Effector CD8-positive, alpha-beta T cell (primary cell): ENCODE data around the gene YOD1.

Experiments used
- DNase-seq: peaks from one replicate; lab custom pipeline; 2025; lab: John Stamatoyannopoulos, UW

YOD1 gene

DNA sequence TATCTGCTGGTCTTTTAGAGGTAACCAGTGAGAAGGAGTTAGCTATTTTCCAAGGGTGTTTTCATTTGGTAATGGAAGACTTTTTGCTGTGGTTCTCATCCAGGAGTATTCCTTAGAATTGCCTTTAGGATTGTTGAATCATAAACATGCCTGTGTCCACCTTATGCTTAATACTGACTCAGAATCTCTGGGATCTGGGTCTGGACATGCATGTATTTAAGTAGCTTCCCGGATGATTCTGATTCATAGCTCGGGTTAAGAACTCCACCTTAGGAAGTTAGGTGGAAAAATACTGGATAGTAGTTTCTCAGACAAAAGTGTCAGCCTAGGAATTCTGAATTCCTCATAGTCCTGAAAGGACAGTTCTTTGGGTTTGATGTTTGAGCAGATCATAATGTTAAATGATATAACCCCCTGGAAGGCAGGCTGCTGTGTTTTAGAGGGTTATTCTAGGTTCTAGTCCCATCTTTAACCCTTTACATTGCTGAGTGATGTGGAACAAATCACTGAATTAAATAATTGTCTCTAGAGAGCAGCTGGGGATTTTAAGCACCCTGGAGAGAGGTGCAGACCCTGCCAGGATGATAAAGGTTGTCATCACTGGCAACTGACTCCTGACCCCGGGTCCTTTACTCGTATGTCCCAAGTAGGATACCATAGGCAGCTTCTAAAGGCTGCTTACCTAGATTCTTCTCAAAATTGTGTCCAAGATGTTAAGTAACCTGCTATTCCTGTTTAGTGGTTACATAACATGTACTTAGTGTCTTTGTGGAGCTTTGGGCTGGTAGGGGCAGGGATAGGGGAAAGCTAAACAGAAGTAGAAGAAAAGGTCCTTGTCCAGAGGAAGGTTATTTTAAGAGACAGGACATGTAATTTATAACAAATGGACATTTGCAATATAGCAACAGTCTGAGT, 23.2 kb upstream of the YOD1 start:
- no peak for DNase-seq

DNA sequence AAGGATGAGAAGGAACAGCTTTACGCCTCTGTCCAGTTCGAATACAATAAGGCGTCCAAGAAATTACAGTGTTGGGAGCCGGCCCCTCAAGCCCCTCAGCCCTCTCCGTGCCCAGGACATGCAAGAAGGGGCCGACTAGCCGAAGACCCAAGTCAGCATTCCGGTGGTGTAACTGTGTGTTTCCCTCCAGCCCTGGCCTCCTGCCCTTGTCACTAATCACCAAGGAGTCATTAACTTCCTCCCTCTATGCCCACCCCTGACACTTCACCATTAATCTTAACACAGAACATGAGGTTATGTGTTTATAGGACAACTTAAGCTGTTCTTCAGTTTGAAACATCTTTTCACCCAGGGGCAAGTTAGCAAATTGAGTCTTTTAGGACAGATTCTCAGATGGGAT, 21.2 kb upstream of the YOD1 start:
- no peak for DNase-seq

DNA sequence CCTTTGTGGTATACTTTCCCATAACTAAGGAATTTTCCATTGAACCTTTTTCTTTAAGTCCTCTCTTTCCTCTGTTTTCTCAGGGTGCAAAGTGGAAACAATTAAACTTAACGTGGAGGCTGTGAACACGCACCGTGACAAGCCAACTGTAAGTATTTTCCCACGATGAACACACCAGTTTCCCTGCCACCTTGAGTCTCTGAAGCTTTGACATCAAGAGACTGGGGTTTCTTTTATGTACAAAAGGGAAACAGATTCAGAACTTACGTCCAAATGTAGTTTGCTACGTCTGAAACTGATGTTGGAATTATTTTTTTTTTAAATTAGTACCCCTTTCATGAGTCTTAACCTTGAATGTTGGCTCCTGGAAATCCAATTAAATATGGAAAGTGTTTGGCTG, 20.4 kb upstream of the YOD1 start:
- DNase-seq, result peak; percentile 4

DNA sequence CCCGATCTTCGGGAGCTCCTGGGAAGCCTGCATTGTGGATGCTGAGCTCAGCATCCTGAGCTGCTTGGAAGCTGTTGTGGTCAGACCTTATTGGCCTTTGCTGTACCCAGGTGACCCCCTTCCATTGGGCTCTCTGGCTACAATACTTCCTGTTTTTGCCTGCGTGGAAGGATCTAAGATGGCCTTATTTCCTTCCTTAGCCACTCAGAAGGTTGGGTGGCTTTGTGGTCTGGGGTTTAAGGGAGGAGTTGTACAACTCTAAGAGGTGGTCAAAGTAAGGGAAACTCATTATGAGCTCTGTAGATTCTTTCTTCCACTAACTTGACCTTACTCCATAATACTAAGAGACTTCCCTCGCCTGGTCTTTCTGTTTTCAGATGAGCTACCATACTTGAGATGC, 19.8 kb upstream of the YOD1 start:
- DNase-seq, result no peak

DNA sequence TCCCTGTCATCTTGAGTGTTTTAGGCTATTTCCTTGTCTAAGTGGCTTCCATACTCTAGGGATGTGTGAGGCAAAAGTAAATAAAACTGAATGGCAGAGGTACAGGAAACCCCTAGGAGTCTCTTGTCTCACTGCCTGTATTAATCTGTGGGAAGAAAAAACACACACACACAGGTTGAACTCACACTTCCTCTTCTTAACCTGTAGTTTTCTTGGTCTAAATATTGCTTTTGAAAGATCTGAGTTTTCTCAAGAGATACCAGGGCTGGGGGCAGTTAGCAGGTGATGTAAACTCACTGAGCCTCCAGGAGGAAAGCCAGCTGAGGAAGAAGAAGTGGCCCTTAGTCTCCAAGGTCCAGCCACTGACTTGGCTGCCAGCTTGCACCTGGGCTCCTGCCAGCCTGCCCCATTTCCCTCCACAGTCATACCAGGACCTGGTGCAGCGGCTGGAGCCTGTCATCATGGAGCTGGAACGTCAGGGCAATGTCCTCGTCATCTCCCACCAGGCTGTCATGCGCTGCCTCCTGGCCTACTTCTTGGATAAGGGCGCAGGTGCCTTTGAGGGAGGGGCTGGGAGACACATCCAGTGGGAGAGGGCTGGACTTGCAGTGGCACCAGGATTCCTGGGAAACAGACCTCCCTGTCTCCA, 19.0 kb upstream of the YOD1 start:
- DNase-seq, result no peak

DNA sequence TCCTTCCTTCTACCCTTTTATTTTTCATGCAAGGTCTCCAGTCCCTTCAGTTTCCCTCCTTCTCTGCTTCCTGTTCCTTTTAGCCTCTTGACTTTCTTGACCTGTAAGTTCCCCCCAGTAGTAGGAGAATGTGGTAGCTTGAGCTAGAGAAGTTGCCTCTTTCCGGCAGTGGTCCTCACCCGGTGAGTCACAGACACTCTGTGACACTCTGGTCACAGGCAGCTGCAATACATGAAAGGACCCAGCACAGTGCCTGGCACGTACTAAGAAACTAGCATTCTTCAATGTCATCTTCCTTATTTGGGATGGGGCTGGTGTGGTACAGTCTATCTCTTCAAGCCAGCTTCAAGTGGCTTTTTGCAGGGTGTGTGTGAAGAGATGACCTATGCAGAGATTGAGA, 18.1 kb upstream of the YOD1 start:
- DNase-seq, result no peak

DNA sequence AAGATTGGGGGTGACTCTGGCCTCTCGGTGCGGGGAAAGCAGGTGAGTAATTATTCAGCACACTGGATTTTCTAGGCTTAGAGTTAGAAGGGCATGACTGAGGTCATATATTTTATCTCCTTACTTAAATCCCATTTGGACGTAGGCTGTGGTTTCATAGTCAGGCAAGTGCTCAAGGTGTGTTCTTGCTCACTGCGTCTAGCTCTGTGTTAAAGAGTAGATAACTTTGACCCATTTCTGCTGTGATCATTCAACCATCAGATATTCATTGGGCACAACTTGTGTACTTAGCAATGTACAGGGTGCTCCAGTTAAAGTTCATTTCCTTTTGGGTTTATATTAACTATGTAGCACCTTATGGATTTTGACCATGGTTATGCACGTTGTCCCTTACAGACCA, 16.7 kb upstream of the YOD1 start:
- no peak for DNase-seq

DNA sequence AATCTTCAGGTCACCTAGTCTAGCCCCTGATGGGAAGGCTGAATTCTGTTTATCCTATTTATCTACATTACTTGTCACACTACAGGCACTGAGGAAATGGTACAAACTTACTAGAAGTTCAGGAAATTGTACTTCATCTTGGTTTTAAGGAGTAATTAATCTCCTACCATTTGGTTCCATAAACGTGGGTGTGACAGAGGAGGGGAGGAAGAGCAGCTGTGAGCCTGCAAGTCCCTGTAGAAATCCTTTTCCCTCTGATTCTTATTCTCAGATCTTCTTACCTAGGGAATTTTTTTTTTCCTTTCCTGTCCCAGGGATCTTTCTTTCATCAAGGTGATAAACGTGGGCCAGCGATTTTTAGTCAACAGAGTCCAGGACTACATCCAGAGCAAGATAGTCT, 16.2 kb upstream of the YOD1 start:
- no peak for DNase-seq

DNA sequence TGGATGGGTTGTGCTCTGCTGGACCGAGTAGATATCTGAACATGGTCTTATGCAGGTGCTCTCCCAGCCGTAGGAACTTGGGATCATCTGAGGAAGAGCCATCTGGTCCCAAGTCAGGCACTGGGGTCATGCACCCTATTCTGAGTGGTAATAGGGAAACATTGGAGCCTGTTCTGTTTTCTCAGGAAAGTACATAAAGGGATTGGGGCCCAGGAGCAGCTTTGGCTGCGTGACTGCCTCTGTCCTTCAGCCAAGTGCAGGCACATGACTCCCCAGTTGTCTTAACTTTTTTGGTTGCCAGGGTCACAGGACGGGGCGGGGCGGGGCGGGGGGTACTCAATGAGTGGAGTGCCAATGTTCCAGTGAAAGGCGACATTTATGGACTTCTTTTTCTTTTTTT, 13.6 kb upstream of the YOD1 start:
- no peak for DNase-seq

DNA sequence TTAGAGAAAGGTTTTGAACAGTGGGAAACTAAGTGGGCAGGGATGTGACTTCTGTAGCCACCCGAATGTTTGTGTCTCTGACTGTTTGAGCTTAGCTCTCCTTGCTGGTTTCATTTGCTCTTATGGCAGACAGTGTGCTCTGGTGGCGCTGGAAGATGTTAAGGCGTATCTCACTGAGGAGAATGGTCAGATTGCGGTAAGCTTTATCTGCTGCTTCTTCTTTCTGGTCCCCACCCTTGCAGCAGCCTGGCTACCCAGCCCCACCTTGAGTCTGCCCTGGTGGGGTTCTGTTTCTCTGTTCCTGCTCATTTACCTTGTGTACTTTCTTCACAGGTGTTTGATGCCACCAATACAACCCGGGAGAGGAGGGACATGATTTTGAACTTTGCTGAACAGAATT, 12.0 kb upstream of the YOD1 start:
- DNase-seq, result no peak

DNA sequence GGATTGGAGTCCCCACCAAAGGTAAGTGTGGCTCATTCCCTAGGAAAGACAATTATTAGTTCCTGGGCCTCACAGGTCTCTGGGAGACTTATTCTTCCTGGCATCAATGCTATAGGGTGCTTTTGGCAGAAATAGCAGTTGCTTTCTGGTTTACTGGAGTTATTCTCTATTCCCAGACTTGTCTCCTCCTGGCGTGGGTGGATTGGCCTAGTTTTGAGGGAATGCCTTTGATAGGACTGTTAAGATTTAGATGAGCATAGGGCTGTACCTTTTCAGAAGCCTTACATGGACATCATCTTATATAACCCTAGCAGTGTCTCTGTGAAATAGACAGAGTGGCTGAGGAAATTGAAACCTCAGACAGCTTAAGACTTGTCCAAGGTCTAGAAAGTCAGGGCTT, 11.1 kb upstream of the YOD1 start:
- DNase-seq, result no peak

DNA sequence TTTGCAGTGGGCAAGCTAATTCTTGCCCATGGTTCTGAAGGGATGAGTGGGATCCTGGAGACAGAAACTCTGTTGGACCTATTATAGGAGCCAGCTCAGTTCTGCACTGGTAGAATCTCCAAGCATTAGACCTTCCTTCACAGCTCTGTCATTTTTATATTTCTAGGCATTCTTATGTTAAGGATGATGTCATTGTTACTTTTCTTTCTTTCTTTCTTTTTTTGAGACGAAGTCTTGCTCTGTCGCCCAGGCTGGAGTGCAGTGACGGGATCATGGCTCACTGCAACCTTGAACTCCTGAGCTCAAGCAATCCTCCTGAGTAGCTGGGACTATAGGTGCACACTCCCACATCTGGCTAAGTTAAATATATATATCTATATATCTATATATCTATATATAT, 9.6 kb upstream of the YOD1 start:
- no peak for DNase-seq

DNA sequence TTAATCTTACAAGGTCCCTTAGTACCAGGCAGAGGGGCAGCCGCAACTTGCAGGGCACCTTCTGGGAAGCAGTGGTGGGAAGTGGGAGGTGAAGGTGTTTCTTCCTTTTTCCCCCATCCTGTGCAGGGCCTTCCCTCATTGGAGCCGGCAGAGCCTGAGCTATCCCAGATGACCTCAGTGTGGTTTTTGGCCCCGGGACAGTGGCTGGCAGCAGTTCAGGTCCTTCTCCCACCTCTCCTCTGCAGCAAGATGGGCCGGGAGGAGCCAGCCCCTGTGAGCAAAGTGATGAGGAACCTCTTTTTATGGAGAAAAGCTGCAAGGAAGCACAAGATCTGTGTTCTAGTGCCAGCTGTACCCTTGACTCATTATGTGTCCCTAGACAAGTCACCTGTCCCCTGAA, 8.9 kb upstream of the YOD1 start:
- no peak for DNase-seq

DNA sequence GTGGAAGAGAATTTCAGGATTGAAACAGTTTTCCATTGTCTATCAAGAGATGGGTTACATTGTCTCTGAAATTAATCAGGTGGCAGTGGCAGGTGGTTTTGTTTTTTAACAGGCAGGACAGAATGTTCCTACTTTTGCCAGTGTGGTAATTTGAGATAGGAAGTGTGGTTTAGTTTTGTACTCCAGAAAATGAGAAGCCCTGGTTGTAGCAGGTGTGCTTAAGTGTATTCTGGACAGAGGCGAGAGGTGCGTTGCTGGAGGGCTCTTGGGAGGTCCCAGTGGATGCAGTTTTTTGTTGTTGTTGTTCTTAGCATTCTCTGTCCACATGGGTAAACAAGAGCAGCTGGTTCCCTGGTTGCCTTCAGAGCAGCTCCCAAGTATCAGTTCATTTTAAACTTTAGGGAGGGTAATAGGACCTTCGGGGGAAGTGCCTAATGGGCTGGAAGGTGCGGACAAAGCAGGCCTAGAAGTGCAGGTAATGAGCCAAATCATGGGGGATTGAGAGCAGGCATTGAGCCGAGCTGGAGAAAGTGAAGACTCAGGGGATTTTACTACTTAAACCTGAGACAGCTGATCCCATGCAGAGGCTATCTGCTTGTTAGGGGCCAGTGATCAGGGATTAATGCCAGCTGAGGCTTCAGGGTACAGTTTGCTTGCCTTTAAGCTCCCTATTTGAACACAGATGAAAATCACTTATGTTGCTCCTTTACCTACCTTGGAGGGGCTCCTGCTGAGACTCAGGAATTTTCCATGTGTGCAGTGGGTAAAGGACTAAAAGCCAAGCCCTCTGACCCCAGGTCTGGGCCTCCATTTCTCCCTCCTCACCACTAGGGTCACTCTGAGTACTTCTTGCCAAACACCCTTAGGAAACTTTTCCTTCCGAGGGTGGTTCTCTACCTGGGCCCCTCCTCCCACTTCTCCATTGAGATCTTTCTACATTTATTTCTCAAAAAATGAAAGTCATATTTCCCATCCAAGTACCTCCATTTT, 8.2 kb upstream of the YOD1 start:
- DNase-seq, result no peak

DNA sequence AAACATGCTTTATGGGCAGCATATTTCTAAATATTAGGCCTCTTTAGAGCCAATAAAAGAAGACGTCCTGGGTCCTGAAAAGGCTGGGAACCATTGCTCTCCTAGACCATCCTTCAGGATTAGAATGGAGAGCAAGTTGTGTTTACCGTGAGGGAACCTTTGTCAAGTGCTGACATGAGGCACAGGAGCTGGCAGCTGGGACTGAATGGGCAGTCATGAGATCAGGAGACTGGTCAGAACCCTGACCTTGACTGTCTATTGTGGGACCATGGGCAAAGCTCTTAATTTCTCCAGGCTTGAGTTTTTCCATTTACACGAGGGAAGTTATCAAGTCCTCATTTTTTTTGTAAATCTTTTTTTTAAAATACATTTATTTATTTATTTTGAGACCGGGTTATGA, 7.2 kb upstream of the YOD1 start:
- DNase-seq, result no peak

DNA sequence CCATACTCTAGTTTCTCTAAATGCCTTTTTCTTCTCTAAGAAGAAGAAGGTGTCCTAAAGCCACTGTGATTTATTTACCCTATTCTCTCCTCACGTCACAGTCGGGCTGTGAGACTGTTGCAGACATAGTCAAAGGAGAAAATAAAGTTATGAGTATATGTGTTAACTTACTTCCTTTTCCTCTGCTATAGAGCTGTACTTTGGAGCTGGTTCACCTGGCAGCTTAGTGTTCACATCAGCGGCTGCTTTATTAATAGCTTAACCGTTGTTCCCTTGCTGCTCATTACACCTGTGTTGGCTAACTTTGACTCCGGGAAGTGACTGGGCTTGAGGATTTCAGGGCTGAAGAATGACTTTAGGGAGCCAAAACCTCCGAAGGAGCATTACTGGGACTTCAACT, 5.7 kb upstream of the YOD1 start:
- no peak for DNase-seq

DNA sequence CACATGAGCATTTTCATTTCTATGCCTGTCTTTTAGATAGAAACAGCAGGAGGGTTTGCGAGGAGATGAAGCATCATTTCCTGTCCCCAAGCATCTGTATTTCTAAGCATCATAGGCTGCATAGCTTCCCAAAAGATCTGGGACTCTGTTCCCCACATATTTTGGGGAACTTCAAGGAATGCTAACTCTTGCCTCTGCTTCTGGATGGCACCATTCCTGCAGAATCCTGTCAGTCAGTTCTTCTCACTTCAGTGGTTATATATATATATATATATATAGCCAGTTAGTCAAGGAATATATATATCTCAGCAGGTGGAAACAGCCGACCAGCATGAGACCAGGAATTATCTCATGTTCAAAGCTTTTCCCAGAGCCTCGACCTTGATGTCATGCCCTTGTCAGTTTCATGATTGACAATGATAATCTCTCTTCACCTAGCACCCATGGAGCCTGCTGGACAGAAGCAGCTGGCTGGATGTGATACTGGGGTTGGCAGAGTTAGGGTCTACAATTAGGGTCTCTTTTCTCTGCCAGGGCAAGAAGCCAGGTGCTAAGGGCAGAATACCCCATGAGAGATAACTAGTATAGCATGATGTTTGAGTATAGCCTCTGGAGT, 4.5 kb upstream of the YOD1 start:
- DNase-seq, result no peak

DNA sequence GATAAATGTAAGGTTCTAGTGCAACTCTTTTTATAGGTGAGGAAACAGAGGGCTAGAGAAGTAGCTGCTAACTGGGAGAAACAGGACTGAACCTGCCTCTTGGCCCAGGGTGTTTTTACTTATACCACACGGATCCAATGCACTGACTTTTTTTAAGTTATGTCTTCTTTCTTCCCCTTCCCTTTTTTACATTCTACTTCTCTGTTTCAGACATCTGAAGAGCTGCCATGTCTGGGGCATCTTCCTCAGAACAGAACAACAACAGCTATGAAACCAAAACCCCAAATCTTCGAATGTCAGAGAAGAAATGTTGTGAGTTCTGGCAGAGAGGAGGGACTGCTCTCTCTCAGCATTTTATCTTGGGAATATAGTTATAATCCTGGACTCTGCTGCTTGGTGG, 3.5 kb upstream of the YOD1 start:
- DNase-seq, result no peak

DNA sequence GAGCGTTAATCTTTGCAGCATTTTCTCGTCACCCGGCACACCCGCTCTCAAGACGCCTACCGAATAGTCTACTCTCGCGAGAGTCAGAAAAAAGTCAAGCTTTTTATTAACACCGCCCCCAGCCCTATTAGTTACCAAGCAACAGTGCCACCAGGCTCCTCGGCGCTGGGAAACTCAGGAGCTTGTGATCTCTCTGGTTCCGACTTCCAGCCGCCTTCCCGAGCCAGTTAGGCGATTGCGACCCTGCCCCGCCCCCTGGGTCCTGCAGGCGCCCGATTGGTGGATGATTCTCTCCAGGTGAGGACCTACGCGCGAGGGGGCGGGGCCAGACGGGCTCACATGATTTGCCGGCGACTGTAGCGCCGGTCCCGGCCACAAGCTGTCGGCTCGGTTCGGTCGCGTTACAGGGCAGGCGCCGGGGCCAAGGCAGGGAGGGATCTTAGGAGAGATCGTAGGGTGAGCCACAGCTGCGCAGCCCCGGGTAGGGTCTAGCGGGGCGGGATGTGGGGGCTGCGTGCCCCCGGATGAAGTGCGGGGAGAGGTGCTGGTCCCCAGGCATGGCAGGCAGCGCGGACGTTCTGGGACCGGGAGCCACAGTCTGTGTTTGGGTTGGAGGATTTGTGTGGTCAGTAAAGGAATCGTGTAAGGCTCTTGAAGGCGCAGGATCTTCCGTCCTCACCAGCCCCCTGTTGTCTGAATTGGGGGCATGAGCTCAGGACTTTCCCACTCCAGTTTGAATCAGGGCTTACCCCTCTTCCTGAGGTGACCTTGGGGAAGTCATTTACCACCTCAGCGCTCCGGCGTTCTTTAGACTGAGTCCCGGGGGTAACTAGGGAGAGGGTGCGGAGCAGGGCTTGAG, 2.1 kb upstream of the YOD1 start, which contains the start of gene PFKFB2:
Gene PFKFB2 (plus strand): TSS at position 365 of the 859 bp plus-strand sequence. CDS start 1,443 bp downstream, outside the sequence.
- peak; percentile 92 for DNase-seq

DNA sequence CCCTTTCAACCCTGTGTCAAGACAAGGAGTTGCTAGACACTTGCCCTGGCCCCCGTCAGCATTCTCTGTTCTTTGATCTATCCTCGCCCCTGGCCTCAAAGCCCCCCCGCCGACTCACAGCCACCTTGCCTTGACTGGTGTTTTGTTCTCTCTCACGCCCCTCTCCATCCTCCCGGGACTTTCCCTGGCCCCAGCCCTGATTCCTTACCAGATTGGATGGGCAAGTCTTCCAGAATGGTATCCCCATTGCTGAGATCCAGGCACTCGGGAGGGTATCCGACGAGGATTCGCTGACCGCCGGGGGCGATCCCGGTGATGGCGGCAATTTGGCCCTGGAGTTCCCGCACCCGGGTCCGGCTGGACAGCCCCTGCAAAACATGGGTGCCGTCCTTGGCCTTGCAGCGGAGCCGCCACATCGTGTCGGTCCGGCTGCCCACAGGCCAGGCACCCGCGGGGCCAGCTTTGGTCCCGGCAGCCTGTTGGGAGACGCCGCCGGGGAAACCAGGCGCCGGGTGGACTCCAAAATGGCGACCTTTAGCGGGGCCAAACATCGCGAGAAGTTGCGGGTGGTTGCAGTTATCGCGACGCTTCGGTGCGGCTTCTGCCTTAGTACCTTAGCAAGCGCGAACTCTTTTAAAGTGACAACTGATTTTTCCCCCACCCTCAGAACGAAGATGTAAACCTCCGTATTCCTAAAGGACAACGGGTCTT, 373 bp downstream of the YOD1 start:
- peak; percentile 76 for DNase-seq
